ENCODE data around the gene RNF26.

Gene RNF26

GRCh38 chr11:119371778-119372182 lies 37.5 kb downstream of the RNF26 start (continued):
- peak; percentile 71 for TF ChIP-seq ZIC2 (tag by site-specific recombination; IDR thresholded peaks at IDR 0.05)
- no peak for TF ChIP-seq ZNF530 (tag by site-specific recombination; IDR thresholded peaks at IDR 0.05; ENCODE audit: low read depth)
- TF ChIP-seq REST (tag by site-specific recombination; IDR thresholded peaks at IDR 0.05): no peak
- TF ChIP-seq ZNF792 (tag by site-specific recombination; IDR thresholded peaks at IDR 0.05): no peak
- TF ChIP-seq ZNF157 (tag by site-specific recombination; IDR thresholded peaks at IDR 0.05): no peak
- no peak for TF ChIP-seq ZSCAN16 (tag by site-specific recombination; IDR thresholded peaks at IDR 0.05)
- TF ChIP-seq ZNF473 (tag by site-specific recombination; IDR thresholded peaks at IDR 0.05): no peak
- TF ChIP-seq ZNF202 (tag by site-specific recombination; IDR thresholded peaks at IDR 0.05; ENCODE audit: borderline replicate concordance): no peak
- TF ChIP-seq PRDM2 (tag by site-specific recombination; IDR thresholded peaks at IDR 0.05; ENCODE audit: borderline replicate concordance): no peak
- 0 out of 2 replicates have a peak, but pooled peaks have one; percentile 25 for TF ChIP-seq ZBTB17 (tag by site-specific recombination; IDR thresholded peaks at IDR 0.05)
- TF ChIP-seq SP2 (tag by site-specific recombination; IDR thresholded peaks at IDR 0.05): peak; percentile 38; the same call in 1 of the 2 replicates
- no peak for TF ChIP-seq MEIS1 (CRISPR knock-in tag; IDR thresholded peaks at IDR 0.05; ENCODE audit: borderline replicate concordance)
- TF ChIP-seq ZFHX2 (tag by site-specific recombination; conservative IDR thresholded peaks at IDR 0.05): peak; percentile 97
- TF ChIP-seq AEBP2 (tag by site-specific recombination; IDR thresholded peaks at IDR 0.05; ENCODE audit: borderline replicate concordance): no peak
- TF ChIP-seq PATZ1 (tag by site-specific recombination; IDR thresholded peaks at IDR 0.05): no peak
- TF ChIP-seq ZNF37A (tag by site-specific recombination; IDR thresholded peaks at IDR 0.05): no peak
- no peak for TF ChIP-seq ZNF24 (tag by site-specific recombination; IDR thresholded peaks at IDR 0.05)
- TF ChIP-seq EGR2 (tag by site-specific recombination; IDR thresholded peaks at IDR 0.05; ENCODE audit: low read depth): peak; percentile 98
- TF ChIP-seq BCL11B (tag by site-specific recombination; IDR thresholded peaks at IDR 0.05; ENCODE audit: low read depth): no peak
- TF ChIP-seq PRDM4 (tag by site-specific recombination; IDR thresholded peaks at IDR 0.05): no peak
- TF ChIP-seq REPIN1 (tag by site-specific recombination; IDR thresholded peaks at IDR 0.05; ENCODE audit: low read depth): no peak
- no peak for TF ChIP-seq IKZF3 (tag by site-specific recombination; IDR thresholded peaks at IDR 0.05)
- no peak for TF ChIP-seq HIC1 (tag by site-specific recombination; IDR thresholded peaks at IDR 0.05)

Data from HEK293 (cell line).